Measurements from ENCODE around the gene SLC8A1.

Gene SLC8A1

GRCh38 chr2:40240070-40240469 lies 211.8 kb downstream of the SLC8A1 start:
- no peak for DNase-seq (ENCODE audit: low read depth)
- TF ChIP-seq POLR2A (IDR thresholded peaks at IDR 0.05; ENCODE audit: extremely low read depth, insufficient read length) (no peak), CTCF (IDR thresholded peaks at IDR 0.05; ENCODE audit: low read depth, low read length) (no peak), MYC (IDR thresholded peaks at IDR 0.05; ENCODE audit: low read depth, low read length) (no peak)
- TF ChIP-seq, protein P1, sequence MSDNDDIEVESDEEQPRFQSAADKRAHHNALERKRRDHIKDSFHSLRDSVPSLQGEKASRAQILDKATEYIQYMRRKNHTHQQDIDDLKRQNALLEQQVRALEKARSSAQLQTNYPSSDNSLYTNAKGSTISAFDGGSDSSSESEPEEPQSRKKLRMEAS (IDR thresholded peaks at IDR 0.05; ENCODE audit: low read depth, low read length) = no peak
- no peak overlapping the region for H3K4me3 ChIP-seq (ENCODE audit: low read depth, low read length)

- TF ChIP-seq POLR2A (IDR thresholded peaks at IDR 0.05; ENCODE audit: extremely low read depth, insufficient read length) (no peak), CTCF (IDR thresholded peaks at IDR 0.05; ENCODE audit: low read depth, low read length) (no peak), MYC (IDR thresholded peaks at IDR 0.05; ENCODE audit: low read depth, low read length) (no peak)
- TF ChIP-seq, protein P1 (IDR thresholded peaks at IDR 0.05; ENCODE audit: low read depth, low read length) = no peak
- DNase-seq (ENCODE audit: low read depth) = no peak
- H3K4me3 ChIP-seq (ENCODE audit: low read depth, low read length) = no peak overlapping the region
These were observed 221.0 kb downstream of the SLC8A1 start for GRCh38 chr2:40230707-40231432.

DNA sequence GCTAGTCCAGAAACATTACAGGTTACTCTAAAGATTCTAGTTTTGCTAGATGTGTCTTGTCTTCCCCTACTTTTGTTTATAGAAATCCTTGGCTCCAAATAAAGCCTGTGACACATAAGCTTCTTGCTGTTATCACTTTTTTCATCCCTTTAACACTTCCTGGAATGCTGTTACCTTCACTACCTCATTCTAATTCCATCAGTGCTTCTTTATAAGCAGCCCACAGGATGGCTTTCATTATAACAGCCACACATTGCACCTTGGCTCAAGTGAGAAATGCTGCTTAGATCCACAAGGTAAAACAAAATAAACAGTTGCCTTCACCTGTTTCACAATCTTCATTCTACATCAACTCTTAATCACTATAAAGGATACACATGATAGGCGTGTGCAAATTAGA lies 221.7 kb downstream of the SLC8A1 start:
- H3K4me3 ChIP-seq (ENCODE audit: low read depth, low read length) = no peak overlapping the region
- DNase-seq (ENCODE audit: low read depth) = no peak
- TF ChIP-seq, protein P1 (IDR thresholded peaks at IDR 0.05; ENCODE audit: low read depth, low read length) = no peak
- TF ChIP-seq CTCF (IDR thresholded peaks at IDR 0.05; ENCODE audit: low read depth, low read length) = no peak
- TF ChIP-seq POLR2A (IDR thresholded peaks at IDR 0.05; ENCODE audit: extremely low read depth, insufficient read length) = no peak
- no peak for TF ChIP-seq MYC (IDR thresholded peaks at IDR 0.05; ENCODE audit: low read depth, low read length)

GRCh38 chr2:40228310-40228709 lies 223.6 kb downstream of the SLC8A1 start:
- H3K4me3 ChIP-seq (ENCODE audit: low read depth, low read length) = no peak overlapping the region
- TF ChIP-seq CTCF (IDR thresholded peaks at IDR 0.05; ENCODE audit: low read depth, low read length) (no peak), POLR2A (IDR thresholded peaks at IDR 0.05; ENCODE audit: extremely low read depth, insufficient read length) (no peak), MYC (IDR thresholded peaks at IDR 0.05; ENCODE audit: low read depth, low read length) (no peak)
- TF ChIP-seq, protein P1 (IDR thresholded peaks at IDR 0.05; ENCODE audit: low read depth, low read length) = no peak
- DNase-seq (ENCODE audit: low read depth) = no peak

- DNase-seq (ENCODE audit: low read depth) = no peak
- TF ChIP-seq POLR2A (IDR thresholded peaks at IDR 0.05; ENCODE audit: extremely low read depth, insufficient read length) (no peak), MYC (IDR thresholded peaks at IDR 0.05; ENCODE audit: low read depth, low read length) (no peak), CTCF (IDR thresholded peaks at IDR 0.05; ENCODE audit: low read depth, low read length) (no peak)
- TF ChIP-seq, protein P1 (IDR thresholded peaks at IDR 0.05; ENCODE audit: low read depth, low read length) = no peak
- H3K4me3 ChIP-seq (ENCODE audit: low read depth, low read length) = no peak overlapping the region
These were observed 224.7 kb downstream of the SLC8A1 start for GRCh38 chr2:40227210-40227609.
